GM12865 (cell line): ENCODE data around the gene ETS1.

Experiments
- DNase-seq: peaks from one replicate; pipeline ENCODE4 v3.0.0; 2010; ENCODE audit warnings: low read depth
- H3K4me3 ChIP-seq: 2 replicates; pipeline ENCODE4 v1.5.1; 2011; ENCODE audit warnings: mild to moderate bottlenecking, low read depth, low read length, control low read depth
- TF ChIP-seq, protein P1 (sequence below): IDR thresholded peaks from 2 replicates; pipeline ENCODE4 v1.5.1; 2011; ENCODE audit warnings: low read length, control low read depth, low read depth, inconsistent platforms; ENCODE audit not compliant: insufficient read depth; ENCODE audit errors: missing control alignments

Gene ETS1

DNA sequence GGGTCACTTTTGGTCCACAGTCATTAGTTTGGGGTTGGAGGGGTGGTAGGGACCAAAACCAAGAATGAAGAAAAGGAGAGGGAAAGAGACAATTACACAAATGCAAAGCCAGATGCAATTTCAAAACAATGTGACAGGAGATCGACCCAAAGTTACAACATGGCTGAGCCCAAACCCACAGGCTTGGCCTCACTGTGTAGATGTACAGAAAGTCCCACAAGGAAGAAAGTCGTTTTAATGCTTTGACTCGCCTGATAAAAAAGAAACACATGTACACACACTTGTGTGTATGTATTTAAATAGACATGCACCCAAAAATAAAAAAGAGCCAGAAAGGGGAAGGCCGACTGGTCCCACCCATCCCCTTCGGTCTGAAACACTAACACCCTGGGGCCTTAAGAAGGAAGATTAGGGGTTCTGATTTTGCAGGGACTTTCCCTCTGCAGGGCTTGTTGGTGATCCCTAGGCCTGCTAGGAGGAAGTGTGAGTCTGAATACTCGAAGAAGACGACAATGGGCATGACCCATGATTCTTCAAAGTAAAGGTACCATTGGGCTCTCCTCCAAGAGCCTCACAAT is 104.1 kb downstream of the ETS1 start:
- TF ChIP-seq, protein P1, sequence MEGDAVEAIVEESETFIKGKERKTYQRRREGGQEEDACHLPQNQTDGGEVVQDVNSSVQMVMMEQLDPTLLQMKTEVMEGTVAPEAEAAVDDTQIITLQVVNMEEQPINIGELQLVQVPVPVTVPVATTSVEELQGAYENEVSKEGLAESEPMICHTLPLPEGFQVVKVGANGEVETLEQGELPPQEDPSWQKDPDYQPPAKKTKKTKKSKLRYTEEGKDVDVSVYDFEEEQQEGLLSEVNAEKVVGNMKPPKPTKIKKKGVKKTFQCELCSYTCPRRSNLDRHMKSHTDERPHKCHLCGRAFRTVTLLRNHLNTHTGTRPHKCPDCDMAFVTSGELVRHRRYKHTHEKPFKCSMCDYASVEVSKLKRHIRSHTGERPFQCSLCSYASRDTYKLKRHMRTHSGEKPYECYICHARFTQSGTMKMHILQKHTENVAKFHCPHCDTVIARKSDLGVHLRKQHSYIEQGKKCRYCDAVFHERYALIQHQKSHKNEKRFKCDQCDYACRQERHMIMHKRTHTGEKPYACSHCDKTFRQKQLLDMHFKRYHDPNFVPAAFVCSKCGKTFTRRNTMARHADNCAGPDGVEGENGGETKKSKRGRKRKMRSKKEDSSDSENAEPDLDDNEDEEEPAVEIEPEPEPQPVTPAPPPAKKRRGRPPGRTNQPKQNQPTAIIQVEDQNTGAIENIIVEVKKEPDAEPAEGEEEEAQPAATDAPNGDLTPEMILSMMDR, result no peak
- peak overlapping the region; percentile 53 for H3K4me3 ChIP-seq
- peak; percentile 86 for DNase-seq

DNA sequence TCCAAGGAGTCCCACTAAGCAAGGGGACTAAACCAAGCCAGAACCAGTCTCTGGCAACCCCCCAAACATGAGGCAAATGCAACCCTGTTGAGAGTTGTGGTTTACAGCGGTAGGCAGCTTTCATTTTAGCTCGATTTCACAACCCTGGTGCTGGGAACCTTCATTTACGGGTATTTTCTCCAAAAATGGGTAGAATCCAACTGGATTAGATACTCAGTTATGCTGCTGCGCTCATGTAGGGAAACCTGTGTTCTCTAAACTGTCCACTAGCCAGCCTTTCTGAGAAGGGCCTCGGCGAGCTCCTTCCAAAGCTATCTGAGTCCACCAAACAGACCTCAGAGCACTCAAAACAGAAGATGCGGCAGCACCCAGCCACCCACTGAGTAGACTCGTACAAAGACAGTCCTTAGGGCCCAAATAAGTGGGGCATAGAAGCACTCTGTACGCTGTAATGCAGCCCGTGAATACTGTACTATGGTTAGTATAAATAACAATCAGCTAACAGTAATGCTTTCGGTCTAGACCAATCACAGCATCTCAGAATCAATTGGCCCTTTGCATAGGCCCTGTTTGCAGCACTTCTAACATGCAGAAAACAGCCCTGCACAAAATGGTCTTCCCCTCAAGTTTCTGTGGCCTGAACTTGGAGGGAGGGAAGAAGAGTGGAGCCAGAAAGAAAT is 104.7 kb downstream of the ETS1 start:
- TF ChIP-seq, protein P1, result no peak

DNA sequence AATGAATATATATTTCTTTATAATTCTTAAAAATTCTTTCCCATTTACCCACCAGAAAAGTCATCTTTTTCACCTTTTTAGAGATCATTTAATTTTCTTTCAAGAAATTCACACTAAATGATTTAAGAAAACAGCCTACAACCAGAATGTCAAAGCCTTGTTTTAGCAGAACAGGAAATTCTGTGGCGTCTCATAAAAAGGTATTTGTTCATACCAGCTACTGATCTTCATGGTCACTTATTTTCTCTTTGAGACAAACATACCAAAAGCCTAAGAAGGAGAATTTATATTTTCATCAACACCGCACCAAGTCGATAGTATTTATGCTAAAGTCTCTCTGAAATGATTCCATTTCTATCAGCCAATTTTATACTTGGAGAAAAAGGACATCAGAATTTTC is 105.3 kb downstream of the ETS1 start:
- peak overlapping the region; percentile 53 for H3K4me3 ChIP-seq
- no peak for DNase-seq
- TF ChIP-seq, protein P1, result no peak

More for the DNA sequence above, 104.7 kb downstream of the ETS1 start:
- peak overlapping the region; percentile 53 for H3K4me3 ChIP-seq
- peak; percentile 79 for DNase-seq

DNA sequence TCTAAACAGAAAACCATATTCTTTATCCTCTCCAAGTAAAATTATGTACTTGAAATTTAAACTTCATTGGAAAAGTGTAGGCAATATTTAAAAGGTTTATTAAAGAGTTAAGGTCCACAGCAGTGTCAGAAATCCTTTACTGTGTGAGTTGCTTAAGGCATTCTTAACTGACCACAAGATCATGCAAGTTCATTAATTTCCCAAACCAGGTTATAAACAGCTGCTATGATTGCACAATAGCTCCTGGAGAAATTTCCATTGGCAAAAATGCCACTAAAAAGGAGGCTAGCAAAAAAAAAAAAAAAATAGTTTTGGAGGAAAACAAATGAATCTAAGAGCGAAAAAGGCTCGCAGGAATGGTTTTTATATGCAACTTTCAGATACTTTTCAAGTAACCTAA is 106.2 kb downstream of the ETS1 start:
- no peak overlapping the region for H3K4me3 ChIP-seq
- TF ChIP-seq, protein P1, result no peak
- no peak for DNase-seq

DNA sequence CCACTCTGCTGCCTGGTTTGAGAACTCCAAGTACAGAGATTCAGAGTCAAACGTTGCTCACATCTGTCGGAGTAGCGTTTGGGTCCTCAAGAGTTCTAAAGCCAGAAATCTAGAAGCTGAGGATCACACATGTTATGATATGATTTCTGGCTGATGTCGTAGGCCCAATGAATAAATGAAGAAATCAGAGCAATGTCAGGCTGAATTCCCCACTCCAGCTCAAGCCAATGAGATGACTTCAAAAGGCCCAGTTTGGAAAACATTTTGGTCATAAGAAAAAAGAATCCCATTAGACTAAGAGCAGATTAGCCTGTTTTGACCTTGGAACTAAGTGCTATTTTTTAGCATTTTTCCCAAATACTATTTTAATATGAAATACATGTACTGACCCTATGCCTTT is 106.7 kb downstream of the ETS1 start:
- no peak for DNase-seq
- no peak overlapping the region for H3K4me3 ChIP-seq
- TF ChIP-seq, protein P1, result no peak

DNA sequence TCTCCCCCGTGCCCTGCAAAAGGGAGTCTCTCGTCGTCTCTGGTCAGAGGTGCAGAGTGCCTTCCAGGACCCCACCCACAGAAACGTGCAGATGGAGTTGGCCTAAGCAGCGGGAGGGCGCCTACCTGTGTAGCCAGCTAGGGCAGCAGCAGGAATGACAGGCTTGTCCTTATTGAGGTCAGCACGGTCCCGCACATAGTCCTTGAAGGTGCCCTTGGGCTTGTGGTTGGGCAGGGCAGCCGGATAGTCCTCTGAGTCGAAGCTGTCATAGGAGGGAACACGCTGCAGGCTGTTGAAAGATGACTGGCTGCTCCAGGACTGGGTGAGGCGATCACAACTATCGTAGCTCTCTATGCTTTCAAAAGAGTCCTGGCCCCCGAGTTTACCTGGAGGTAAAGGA is 107.3 kb downstream of the ETS1 start:
- TF ChIP-seq, protein P1, result no peak
- no peak overlapping the region for H3K4me3 ChIP-seq
- no peak for DNase-seq

DNA sequence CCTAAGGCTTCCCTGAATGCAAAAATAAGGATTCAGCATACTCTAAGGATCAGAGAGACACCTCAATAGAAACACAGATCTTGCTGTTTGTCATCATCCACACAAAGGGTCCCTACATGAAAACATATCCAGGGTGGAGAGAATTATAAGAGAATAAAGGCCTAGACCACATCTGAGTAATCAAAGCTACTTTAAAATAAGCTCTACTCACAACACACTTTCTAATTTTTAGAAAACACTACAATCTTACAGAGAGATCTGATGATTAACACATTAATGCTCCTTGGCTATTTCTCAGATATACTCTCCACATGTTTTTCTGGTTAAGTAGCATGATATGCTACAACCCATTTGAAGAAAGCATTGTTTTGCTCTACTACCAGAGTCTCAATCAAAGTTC is 108.2 kb downstream of the ETS1 start:
- TF ChIP-seq, protein P1, result no peak
- DNase-seq, result no peak
- no peak overlapping the region for H3K4me3 ChIP-seq
